GM19023 (cell line): ENCODE data around the gene COL23A1.
"Not testable (repeated sequence)": the region's sequence is repeated elsewhere in the genome, so short reads cannot be mapped to it uniquely, and the experiment has no call there.

ENCODE experiments used
- ATAC-seq: cut with Tn5 transposase; IDR thresholded peaks from one replicate; pipeline ENCODE4 v1.9.1; 2021; ENCODE audit warnings: mild to moderate bottlenecking, moderate library complexity; ENCODE audit not compliant: unreplicated experiment

COL23A1 gene

DNA sequence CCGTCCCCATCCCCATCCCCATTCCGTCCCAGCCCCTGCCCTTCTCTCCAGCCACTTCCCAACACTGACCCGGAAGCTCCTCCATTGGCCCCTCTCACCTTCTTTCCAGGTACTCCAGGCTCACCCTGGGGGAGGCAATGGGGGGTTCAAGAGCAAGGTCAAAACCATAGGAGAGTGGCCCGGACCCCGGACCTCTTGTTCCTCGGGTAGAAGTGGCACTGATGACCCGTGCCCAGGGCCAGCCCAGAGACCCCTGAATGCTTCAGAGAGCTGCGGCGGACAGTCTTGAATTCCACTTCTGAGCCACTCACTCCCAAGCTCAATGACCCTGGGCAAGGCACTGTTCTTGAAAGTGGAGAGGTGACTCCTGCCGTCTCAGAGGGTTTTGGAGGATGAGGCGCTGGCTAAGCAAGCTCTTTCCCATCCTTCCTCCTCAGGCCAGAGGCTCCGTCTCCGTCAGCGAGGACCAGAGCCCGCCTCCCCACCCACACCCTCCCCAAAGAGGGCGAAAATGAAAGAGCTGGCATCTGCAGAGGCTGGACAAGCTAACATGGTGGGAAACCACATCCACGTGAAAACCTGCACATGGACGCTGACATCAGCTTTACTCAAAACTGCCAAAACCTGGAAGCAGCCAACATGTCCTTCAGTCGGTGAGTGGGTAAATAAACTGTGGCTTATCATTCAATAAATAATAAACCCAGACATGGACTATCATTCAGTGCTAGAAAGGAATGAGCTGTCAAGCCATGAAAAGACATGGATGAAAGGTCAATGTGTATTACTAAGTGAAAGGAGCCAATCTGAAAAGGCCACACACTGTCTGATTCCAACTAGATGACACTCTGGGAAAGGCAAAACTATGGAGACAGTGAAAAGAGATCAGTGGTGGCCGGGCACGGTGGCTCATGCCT is 330.3 kb downstream of the COL23A1 start:
- ATAC-seq: no peak

GRCh38 chr5:178257650-178258049 is 332.5 kb downstream of the COL23A1 start:
- no peak for ATAC-seq

GRCh38 chr5:178256746-178257145 is 333.4 kb downstream of the COL23A1 start:
- ATAC-seq: no peak

- ATAC-seq: not testable (repeated sequence)
These were observed 336.6 kb downstream of the COL23A1 start for GRCh38 chr5:178253632-178254031.

- no peak for ATAC-seq
These were observed 337.9 kb downstream of the COL23A1 start for GRCh38 chr5:178252258-178252657.

DNA sequence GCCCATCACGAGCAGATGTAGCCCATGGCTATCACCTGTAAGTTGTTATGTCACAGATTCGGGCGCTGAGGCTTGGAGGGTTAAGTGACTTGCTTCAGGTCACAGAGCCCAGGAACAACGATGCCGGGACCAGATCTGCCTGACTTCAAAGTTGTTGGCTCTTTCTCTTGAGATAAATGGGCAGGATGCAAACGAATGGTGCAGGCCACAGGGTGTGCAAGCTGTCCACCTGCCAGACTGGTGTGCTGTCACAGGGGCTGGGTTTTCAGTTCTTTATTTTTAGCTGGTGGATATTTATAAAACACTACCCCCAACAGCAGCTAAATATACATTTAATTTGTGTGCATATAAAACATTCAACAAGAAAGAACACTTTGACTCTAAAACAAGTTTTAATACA is 339.9 kb downstream of the COL23A1 start:
- ATAC-seq: no peak

GRCh38 chr5:178249191-178249989 is 340.8 kb downstream of the COL23A1 start:
- no peak for ATAC-seq

DNA sequence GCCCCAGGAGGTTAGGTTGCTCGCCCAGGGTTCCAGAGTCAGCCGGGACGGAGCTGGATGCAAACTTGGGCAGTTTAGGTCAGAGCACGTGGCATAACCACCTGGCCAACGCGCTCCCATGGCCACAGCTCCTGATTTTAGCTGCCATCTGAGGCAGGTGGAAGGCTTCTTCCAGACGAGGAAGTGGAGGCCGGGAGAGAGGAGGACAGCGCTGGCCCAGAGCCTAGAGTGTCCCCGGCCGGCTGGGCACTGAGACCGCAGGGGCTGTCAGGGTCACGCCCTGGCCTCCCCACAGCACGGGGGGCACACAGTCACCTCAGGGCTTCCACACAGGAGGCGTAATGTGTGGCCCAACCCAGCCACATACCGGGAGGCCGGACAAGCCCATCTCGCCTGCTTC is 341.4 kb downstream of the COL23A1 start:
- no peak for ATAC-seq

DNA sequence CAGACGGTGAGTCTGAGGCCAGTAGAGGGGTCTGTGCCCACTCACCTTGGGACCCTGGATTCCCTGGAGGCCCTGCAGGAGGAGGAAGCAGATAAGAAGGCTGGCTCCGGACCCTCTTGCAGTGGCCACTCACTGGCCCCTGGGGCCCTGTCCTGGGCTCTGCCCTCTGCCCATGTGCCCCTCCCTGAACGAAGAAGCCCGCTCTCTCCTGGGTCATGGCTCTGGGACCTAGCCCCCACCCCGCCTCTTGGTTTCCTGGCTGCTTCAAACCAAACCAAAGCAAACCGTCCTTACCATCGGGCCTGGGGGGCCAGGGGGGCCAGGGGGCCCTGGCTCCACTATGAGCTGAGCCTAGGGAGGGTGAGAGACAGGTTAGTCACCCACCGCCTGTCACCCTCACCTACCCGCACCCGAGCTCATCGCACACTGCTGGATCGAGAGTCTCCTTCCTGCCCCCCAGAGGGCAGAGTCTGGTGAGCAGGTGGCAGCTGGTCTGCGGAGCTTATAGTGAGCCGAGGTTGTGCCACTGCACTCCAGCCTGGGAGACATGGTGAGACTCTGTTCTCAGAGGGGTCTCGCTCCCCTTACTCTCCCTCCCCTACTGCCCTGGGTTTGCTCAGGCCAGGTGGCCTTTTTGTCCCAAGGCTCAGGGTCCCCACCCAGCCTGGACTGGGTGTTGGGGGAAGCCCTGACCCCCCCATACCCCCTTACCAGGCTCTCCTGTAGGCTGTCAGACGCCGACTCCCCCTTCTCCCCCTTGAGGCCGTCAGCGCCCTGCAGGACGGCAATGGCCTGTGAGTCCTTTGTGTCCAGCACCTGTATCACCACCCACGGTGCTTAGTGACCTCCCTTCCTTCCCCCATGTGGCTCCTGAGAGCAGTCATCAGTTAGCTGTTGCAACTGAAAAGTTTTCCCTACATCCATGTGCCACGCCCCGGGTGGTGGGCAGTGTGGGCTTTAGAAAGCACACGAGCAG is 342.4 kb downstream of the COL23A1 start:
- no peak for ATAC-seq

- ATAC-seq: no peak
These were observed 343.4 kb downstream of the COL23A1 start for GRCh38 chr5:178246624-178247279.

- no peak for ATAC-seq
These were observed 344.8 kb downstream of the COL23A1 start for GRCh38 chr5:178245389-178245788.

DNA sequence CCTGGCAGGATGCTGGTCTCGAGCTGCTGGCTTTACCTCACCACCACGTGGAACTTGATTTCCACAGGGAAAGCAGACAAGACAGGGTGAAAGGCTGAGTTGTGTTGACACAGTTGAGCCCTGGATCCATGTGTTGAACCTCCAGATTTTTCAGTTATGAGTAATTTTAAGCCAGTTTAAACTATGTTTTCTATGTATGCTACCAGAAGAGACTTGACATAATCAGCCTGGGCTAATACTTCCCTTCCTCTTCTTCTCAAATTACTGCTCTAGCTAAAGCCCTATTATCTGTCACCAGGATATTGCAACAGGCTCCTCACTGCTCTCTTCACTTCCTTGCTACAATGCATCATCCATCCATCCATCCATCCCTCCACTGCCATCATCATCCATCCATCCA is 345.6 kb downstream of the COL23A1 start:
- no peak for ATAC-seq

DNA sequence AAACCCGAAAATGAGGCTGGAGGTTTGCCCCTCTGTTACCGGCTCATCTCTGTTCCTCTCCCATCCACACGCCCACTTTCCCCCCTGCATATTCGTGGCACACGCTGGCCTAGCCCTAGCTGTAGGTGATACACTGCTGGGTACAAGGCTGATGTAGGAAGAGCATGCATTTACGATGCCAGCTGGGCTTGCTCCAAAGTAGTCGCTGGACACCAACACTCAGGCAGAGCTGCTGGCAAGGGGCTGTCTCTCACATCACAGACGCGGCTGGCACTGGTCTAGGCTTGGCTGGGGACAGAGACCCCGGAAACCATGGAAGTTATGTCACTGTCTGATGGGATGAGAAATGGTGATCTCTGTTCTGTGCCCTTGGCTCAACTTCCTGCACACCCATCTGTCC is 347.8 kb downstream of the COL23A1 start:
- no peak for ATAC-seq

DNA sequence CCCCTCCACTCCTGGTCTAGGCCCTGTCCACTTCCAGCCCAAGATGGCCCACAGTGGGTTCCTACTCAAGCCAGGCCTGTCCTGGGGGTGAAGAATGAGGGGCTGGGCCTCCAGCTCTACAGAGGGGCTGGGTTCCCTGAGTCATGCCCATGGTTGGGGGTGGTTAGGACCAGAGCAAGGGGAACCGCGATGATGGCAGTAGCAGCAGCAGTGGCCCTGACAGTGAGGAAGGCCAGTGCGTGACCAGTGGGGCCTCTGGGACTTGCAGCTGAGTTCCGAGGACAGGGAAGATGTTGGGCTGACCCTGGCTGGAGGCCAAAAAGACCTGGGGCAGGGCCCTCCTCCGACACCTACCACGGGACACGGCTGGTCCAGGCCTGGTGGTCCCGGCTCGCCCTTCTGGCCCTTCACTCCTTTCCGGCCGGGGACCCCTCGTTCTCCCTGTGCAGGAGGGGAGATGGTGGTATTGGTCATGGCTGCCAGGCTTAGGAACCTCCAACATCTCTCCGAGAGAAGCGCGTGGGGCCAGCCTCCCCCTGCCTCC is 348.4 kb downstream of the COL23A1 start:
- ATAC-seq: no peak

DNA sequence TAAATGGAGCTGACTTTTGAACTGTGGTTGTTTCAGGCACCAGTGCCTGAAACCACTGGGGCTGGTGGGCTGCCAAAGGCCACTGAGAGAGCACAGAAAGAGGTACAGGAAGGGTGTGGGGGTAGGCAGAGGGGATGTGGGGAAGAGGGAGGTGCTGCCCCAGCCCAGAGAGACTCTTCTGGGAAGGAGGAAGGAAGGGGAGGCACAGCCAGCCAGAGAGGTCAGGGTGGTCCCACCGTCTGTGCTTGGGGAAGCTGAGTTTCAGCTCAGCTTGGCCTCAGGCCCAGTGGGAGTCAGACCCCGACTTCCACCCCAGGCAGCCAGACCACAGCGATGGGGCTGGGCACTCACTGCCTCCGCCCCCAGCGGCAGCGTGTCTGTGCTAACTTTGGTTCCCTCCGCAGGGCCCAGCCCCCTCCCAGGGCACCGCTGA is 348.9 kb downstream of the COL23A1 start:
- ATAC-seq: no peak

GRCh38 chr5:178240766-178241165 is 349.4 kb downstream of the COL23A1 start:
- ATAC-seq: no peak

GRCh38 chr5:178240341-178240741 is 349.9 kb downstream of the COL23A1 start:
- no peak for ATAC-seq

DNA sequence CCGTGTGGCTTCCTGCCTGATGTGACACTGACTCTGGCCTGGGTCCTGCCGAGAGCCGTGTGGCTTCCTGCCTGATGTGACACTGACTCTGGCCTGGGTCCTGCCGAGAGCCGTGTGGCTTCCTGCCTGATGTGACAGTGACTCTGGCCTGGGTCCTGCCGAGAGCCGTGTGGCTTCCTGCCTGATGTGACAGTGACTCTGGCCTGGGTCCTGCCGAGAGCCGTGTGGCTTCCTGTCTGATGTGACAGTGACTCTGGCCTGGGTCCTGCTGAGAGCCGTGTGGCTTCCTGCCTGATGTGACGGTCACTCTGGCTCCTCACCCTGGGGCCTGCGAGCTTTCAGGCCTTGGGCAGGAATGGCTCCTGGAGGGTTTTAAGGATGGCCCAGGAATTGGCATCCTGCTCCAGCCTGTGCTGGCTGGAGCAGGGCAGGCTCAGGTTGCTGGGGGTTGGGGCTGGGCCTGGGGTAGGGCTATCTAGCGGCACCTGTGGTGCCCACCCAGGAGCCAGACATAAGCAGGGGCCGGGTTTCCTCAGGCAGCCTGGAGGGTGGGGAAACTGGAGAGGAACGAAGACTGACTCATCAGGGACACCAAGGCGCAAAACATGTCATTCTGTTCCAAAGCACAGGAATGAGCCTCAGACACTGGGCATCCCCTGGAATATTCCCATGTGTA is 350.4 kb downstream of the COL23A1 start:
- not testable (repeated sequence) for ATAC-seq
